DOHH2 (cell line): Measurements from ENCODE around the gene PDGFD.

ENCODE experiments used
- CTCF ChIP-seq: fragments of 200-600 bp; sonication (generic); IDR thresholded peaks from one replicate; pipeline ENCODE4 v1.5.1; 2014; ENCODE audit warnings: antibody characterized with exemption, mild to moderate bottlenecking, low read depth, low read length; ENCODE audit not compliant: poor library complexity, severe bottlenecking
- EZH2phosphoT487 ChIP-seq: fragments of 200-600 bp; sonication (generic); IDR thresholded peaks from 2 replicates; pipeline ENCODE4 v1.6.1; 2017; ENCODE audit warnings: borderline replicate concordance, mild to moderate bottlenecking, antibody characterized with exemption, low read length, moderate library complexity, mixed read lengths

DNA sequence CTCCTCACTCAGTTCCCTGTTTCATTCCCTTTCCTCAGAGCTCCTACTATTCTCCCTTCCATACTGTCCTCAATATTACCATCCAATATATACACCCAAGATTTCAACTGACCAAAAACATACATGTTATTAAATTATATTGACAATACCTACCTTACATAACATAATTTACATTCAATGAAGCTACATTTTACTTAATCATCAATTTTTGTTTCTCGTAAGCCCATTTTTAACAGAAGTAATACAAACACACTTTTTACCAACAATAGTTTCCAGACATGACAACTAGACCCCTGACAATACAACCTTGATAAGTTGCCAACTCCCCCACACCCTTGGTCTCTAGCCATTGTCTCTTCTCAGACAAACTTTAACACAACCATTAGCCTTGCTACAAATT lies 273.3 kb downstream of the PDGFD start:
- TF ChIP-seq CTCF (no peak), EZH2phosphoT487 (no peak)
